GM19240 (cell line): ENCODE results near the gene ASB5.
A peak's percentile ranks its signal among the peaks of the same experiment; 100 is the strongest.
"Not testable (repeated sequence)": the region's sequence is repeated elsewhere in the genome, so short reads cannot be mapped to it uniquely, and the experiment has no call there.

Source experiments
- DNase-seq: peaks from one replicate; pipeline ENCODE4 v3.0.0; 2011; ENCODE audit warnings: low spot score; ENCODE audit not compliant: insufficient read length

ASB5 gene

DNA sequence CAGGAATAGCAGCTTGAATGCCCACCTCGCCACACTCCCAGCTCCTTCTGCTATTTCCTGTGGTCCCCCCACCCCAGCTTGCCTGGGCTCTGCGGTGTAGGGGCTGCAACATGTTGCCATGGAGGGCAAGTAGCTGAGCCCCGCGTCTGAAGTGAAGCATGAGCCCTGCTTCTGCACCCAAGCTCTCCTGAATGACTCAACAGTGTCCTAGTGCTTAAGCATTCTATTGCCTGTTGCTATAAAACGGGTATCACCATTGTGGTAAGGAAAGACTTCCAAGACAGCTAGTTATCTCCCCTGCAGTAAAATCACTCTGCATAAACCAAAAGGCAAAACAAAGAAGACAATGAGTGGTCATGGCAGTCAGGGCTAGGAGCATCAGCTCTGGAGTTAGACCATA lies 42.3 kb downstream of the ASB5 start:
- DNase-seq = no peak

- DNase-seq = no peak
Observed at GRCh38 chr4:176223561-176223960, 45.5 kb downstream of the ASB5 start.

DNA sequence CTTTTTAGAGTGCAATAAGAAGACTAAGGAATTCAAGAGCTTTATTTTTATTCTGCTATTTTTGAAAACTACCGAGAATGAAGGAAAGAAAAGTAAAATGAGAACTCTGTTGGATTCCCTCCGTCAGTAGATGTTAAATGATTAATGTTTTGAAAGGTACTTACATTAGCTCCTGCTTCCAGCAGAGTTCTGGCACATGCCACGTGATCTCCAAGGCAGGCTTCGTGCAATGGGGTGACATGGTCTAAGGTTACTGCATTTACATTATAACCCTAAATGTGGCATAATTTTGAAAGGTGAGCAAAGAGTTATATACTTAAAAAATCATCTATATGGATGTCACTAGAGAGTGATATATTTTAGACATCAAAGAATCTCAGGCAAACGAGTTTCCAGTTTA lies 46.9 kb downstream of the ASB5 start:
- no peak for DNase-seq

- DNase-seq = no peak
Observed at GRCh38 chr4:176217510-176217909, 51.5 kb downstream of the ASB5 start.

DNA sequence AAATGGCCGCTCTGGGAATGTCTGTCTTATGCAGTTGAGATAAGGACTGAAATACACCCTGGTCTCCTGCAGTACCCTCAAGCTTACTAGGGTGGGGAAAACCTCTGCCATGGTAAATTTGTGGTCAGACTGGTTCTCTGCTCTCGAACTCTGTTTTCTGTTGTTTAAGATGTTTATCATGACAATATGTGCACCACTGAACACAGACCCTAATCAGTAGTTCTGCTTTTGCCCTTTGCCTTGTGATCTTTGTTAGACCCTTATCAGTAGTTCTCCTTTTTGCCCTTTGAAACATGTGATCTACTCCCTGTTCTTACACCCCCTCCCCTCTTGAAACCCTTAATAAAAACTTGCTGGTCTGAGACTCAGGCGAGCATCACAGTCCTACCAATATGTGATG lies 56.7 kb downstream of the ASB5 start:
- DNase-seq = not testable (repeated sequence)

- no peak for DNase-seq
Observed at GRCh38 chr4:176210579-176211296, 58.3 kb downstream of the ASB5 start.

GRCh38 chr4:176210101-176210500 lies 58.9 kb downstream of the ASB5 start:
- DNase-seq = no peak

- DNase-seq = no peak
Observed at GRCh38 chr4:176209535-176209934, 59.5 kb downstream of the ASB5 start.

- DNase-seq = no peak
Observed at GRCh38 chr4:176207839-176208238, 61.2 kb downstream of the ASB5 start.

DNA sequence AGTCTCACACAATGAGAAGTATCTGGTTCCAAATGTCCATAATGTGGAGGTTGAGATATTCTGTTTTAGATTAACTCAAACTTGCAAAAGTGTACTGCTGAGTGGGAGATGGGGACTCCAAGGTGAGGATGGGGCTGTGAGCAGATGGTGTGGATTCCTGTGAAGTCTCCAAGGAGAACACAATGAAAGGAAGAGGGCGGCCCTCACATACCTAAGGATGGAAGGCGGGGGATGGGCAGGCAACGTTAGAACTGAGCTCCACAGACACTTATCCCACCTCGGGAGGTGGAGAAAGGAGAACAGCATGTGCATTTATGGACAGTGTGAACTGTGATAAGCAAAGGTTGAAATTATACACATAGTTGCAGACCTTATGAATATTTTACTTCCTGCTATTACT lies 63.7 kb downstream of the ASB5 start:
- DNase-seq = no peak

DNA sequence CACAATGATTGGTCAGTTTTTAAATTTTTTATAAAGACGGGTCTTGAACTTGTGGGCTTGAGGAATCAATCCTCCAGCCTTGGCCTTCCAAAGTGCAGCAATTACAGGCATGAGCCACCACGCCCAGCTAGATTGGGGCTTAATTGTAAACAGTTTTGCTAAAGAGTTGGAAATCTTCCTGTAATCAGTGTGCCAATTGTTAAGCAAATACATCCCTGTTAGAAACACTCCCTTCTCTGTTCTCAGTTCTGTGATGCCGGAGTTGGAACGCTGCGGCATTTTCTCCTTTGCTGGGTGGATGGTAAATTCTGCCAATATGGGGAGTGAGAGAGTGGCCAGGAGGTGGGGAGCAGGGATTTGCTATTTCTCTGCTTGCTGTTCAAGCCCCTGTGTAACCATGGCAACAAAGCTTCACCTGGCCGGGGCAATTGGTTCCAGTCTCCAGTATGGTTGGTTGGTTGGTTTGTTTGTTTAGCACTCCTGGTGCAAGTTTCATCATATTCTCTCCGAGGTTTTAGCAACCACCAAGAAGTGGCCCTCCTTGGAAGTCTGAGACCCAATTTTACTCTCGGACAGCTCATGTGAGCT lies 70.6 kb downstream of the ASB5 start:
- no peak for DNase-seq

- DNase-seq = peak; percentile 90
Observed at GRCh38 chr4:176195184-176195978, 73.6 kb downstream of the ASB5 start, which contains the start of gene SPATA4. Gene SPATA4 (minus strand): TSS chr4:176195585. CDS start chr4:176195562, 23 bp downstream.

DNA sequence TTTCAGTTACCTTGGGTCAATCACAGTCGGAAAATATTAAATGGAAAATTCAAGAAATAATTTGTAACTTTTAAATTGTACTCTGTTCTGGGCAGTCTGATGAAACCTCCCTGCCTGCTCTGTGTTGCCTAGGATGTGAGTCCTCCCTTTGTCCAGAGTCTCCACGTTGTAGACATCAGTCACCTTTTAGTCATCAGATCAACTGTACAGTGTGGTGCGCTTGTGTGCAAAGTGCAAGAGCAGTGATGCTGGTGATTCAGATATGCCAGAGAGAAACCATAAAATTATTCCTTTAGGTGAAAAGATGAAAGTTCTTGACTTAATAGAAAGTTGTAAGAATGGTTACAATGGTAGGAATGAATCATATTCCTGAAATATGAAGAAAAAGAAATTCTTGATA lies 75.1 kb downstream of the ASB5 start:
- DNase-seq = no peak

GRCh38 chr4:176193126-176193525 lies 75.9 kb downstream of the ASB5 start:
- DNase-seq = no peak

DNA sequence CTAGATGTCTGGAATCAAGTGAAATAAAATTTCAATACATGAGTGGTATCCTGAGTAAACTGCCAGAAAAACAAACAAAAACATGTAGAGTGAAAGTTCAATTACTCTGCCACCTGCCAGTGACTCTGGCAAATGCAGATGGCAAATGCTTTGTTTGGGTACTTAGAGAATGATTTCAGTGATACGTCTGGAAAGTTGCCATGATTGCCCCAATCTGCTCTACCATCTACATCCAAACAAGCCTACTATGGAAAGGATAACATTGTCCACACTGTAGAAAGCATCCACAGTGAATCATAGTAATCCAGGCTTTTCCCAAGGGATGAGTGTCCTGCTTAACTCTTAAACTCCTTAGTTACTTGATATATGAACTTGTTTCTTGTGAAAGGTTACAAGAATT lies 77.0 kb downstream of the ASB5 start:
- no peak for DNase-seq

DNA sequence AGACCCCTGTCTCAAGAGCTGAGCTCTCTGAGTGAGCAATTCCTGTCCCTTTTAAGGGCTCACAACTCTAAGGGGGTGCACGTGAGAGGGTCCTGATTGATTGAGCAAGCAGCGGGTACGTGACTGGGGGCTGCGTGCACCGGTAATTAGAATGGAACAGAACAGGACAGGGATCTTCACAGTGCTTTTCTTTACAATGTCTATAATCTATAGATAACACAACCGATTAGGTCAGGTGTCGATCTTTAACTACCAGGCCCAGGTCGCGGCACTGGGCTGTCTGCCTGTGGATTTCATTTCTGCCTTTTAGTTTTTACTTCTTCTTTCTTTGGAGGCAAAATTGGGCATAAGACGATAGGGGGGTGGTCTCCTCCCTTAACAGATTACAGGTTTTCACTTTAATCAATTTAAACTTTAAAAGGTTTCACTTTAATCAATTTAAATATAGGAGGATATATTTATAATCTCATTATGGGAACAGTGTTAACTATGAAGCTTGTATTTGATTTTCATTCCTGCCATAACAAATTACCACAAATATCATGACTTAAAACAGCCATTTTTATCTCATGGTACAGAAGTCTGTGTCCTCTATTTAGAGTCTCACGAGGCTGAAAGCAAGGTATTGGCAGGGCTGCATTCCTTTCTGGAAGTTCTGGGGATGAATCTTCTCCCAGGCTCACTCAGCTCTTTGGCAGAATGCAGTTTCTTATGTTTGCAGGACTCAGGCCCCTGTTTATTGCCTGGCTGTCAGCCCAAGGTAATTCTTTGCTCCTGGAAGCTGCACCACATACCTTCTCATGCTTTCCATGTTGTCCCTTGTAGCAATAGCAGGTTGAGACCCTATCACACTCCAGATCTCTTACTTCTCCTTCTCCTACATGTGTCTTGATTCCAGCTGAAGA lies 78.9 kb downstream of the ASB5 start:
- no peak for DNase-seq

DNA sequence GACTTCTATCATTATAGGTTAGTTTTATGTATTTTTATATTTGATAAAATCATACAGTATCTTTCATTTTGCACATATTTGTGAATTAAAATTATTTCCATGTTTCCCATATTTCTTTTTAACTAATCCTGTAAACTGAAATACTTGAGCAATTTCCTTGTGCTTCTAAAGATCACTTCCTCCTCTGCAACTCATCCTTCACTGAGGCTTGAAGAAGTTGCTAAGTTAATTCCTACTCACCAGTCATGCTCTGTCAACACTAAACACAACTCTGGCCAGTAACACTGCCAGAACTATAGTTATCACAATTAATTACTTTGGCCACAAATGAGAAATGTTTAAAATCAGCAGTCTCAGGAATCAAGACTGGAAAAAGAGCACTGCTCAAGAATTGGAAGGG lies 80.4 kb downstream of the ASB5 start:
- no peak for DNase-seq

- no peak for DNase-seq
Observed at GRCh38 chr4:176187624-176188023, 81.4 kb downstream of the ASB5 start.

GRCh38 chr4:176186671-176187395 lies 82.2 kb downstream of the ASB5 start:
- no peak for DNase-seq

DNA sequence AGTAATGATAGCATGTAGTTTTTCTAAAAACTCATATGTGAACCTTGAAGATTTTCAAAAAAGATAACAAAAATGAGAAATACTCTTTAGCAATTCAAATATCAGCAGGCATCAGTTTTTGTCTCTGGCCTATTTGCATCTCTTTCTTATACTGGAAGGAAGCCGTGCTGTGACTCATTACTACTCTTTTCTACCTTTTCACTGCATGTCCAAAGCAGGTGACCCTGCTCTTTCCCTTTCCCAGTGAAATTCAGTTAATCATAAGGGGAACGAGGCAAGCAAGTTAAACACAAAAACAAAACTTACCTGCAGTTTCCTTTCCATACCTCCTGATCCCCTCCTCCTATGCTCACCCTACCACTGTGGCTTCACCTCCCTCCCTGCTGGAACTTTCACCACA lies 83.0 kb downstream of the ASB5 start:
- no peak for DNase-seq

DNA sequence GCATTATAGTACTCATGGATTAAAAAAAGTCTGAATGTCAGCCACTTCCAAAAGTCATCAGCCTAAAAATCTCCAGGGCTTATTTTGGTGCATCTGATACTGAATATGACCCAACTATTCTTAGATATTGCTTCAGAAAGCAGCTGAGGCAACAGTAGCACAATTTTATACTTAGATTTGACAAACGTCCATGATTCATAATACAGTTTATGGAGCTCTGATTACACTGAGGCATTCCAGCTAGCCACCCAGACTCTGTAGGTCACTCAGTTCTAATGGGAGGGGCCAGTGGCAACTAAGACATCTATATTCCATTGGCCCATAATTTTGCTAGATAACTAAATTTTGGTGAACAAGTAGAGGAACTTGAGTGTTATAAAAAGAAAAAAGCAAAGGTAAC lies 84.0 kb downstream of the ASB5 start:
- DNase-seq = no peak
